Panc1 (cell line): Measurements from ENCODE around the gene NUP37. TPM values are rescaled to one million over a fixed set of nuclear protein-coding genes. Genes with fewer than 3 reads are reported as not detected.

Experiments
- ATAC-seq: fragments of 200-7000 bp; cut with Tn5 transposase; 2 replicates; pipeline ENCODE4 v1.9.1; 2020; ENCODE audit warnings: mild to moderate bottlenecking, moderate library complexity
- BruUV-seq: library from RNA; stranded (reverse); fragments of 400-500 nt; replicated peaks from 2 replicates; lab custom pipeline; 2021; lab: Mats Ljungman, UMichigan
- CTCF ChIA-PET: fragments of 300-600 bp; sonication (Branson Sonifier 250); formaldehyde crosslinking; loops from one replicate; lab custom pipeline; 2022; ENCODE audit warnings: antibody characterized with exemption; lab: Charles Lee
- POLR2A ChIA-PET: fragments of 300-600 bp; sonication (Branson Sonifier 250); formaldehyde crosslinking; loops from one replicate; lab custom pipeline; 2022; ENCODE audit warnings: antibody characterized with exemption; lab: Charles Lee
- DNase-seq: peaks from one replicate; pipeline ENCODE4 v3.0.0-alpha.2; 2010; ENCODE audit warnings: low read depth, low spot score
- H3K27ac ChIP-seq: 2 replicates; pipeline ENCODE4 v1.5.1; 2011; ENCODE audit warnings: mild to moderate bottlenecking, low read length, inconsistent platforms
- H3K27me3 ChIP-seq: fragments of 200-500 bp; sonication (Bioruptor generic); 2 replicates; pipeline ENCODE4 v1.6.0; 2014; ENCODE audit warnings: low read length, inconsistent platforms; ENCODE audit not compliant: control insufficient read depth, insufficient read depth
- H3K36me3 ChIP-seq: fragments of 200-500 bp; sonication (Bioruptor generic); 2 replicates; pipeline ENCODE4 v1.5.1; 2014; ENCODE audit warnings: inconsistent platforms, mild to moderate bottlenecking, low read length, moderate library complexity; ENCODE audit not compliant: control insufficient read depth, insufficient read depth
- H3K4me1 ChIP-seq: 2 replicates; pipeline ENCODE4 v1.5.1; 2011; ENCODE audit warnings: inconsistent platforms, mild to moderate bottlenecking, low read length, moderate library complexity; ENCODE audit not compliant: control insufficient read depth, insufficient read depth
- H3K4me3 ChIP-seq, 2 experiments: 2 replicates each; pipeline ENCODE4 v1.5.1; 2011 to 2012; ENCODE audit warnings: low read depth in 2 of 2, low read length in 2 of 2, mild to moderate bottlenecking in 2 of 2, inconsistent platforms in 1 of 2, moderate library complexity in 1 of 2
- H3K9me3 ChIP-seq: fragments of 200-500 bp; sonication (Bioruptor generic); 2 replicates; pipeline ENCODE4 v1.5.1; 2014; ENCODE audit warnings: low read depth, mild to moderate bottlenecking, inconsistent platforms, low read length, moderate library complexity; ENCODE audit not compliant: control insufficient read depth, insufficient read depth
- CTCF ChIP-seq: fragments of 450-650 bp; IDR thresholded peaks from 2 replicates; pipeline ENCODE4 v1.5.1; 2017; ENCODE audit warnings: mild to moderate bottlenecking
- POLR2AphosphoS5 ChIP-seq: IDR thresholded peaks from 2 replicates; pipeline ENCODE4 v1.6.1; 2012; ENCODE audit warnings: mild to moderate bottlenecking, low read depth, low read length, moderate library complexity
- REST ChIP-seq, 2 experiments: IDR thresholded peaks; 2 replicates each; pipeline ENCODE4 v1.6.1; 2011 to 2012; ENCODE audit warnings: low read depth in 2 of 2, control low read depth in 1 of 2, low read length in 1 of 2, mild to moderate bottlenecking in 1 of 2, moderate library complexity in 1 of 2; ENCODE audit not compliant: insufficient read depth in 1 of 2
- SIN3A ChIP-seq: IDR thresholded peaks from 2 replicates; pipeline ENCODE4 v1.6.1; 2012; ENCODE audit warnings: low read depth, mild to moderate bottlenecking, low read length, moderate library complexity, borderline replicate concordance; ENCODE audit not compliant: insufficient read depth
- TCF7L2 ChIP-seq: IDR thresholded peaks from 2 replicates; pipeline ENCODE4 v1.6.1; 2011; ENCODE audit warnings: mild to moderate bottlenecking, low read depth, low read length, inconsistent platforms
- in situ Hi-C: cut with HindIII; loops from 2 replicates; pipeline ENCODE4 v1.10.0; 2016; ENCODE audit warnings: low sequenced_read_pairs, low pct_unique_long_range_greater_than_20kb
- intact Hi-C: fragments of 100-400 bp; cut with micrococcal nuclease; formaldehyde crosslinking; loops from one replicate; pipeline ENCODE4 v1.10.0; 2022; ENCODE audit not compliant: unreplicated experiment
- total RNA-seq: library from RNA; stranded (reverse); gene quantifications from one replicate; pipeline ENCODE4 v1.2.1, GENCODE V29; 2021; ENCODE audit not compliant: unreplicated experiment

The NUP37 gene
- total RNA-seq, 1 experiment from 2014 or later, result 47.7 TPM

- no TSS peak for BruUV-seq
- ChIA-PET CTCF (no interaction called here), POLR2A (interaction anchor here (0.5 kb wide), 1 partner anchor 716 kb away, joined by 3 read pairs; no protein-coding TSS in a partner anchor)
- Histone ChIP-seq H3K36me3 (no peaks in the 10 kb centered on the region; the same call in 1 of the 2 replicates), H3K27me3 (no peaks in the 10 kb centered on the region), H3K9me3 (no peaks in the 10 kb centered on the region), H3K4me1 (no peaks in the 10 kb centered on the region), H3K27ac (no peak overlapping the region), H3K4me3 (no peak overlapping the region)
- no peak for DNase-seq
- ATAC-seq, result no peak
- TF ChIP-seq POLR2AphosphoS5 (no peak), TCF7L2 (no peak), CTCF (no peak), REST (IDR thresholded peaks at IDR 0.05; ENCODE audit: insufficient read depth in 1 of 2, low read depth in 2 of 2, low read length in 1 of 2) (no peak), SIN3A (no peak)
- in situ Hi-C loops (no loop called here), intact Hi-C loops (no loop called here)
Observed at GRCh38 chr12:102051431-102051965, 68.4 kb downstream of the NUP37 start.

- CTCF ChIA-PET, result no interaction called here
- no peaks in the 10 kb centered on the region for H3K27me3 ChIP-seq
- intact Hi-C loops, result no loop called here
Observed at GRCh38 chr12:102050660-102051430, 69.1 kb downstream of the NUP37 start.

More at GRCh38 chr12:102050660-102051430, 69.1 kb downstream of the NUP37 start:
- POLR2A ChIA-PET, result no interaction called here
- Histone ChIP-seq H3K9me3 (no peaks in the 10 kb centered on the region), H3K4me1 (no peaks in the 10 kb centered on the region), H3K36me3 (no peaks in the 10 kb centered on the region; the same call in 1 of the 2 replicates), H3K27ac (no peak overlapping the region), H3K4me3 (no peak overlapping the region)
- ATAC-seq (no peak), DNase-seq (no peak)
- TF ChIP-seq REST (IDR thresholded peaks at IDR 0.05; ENCODE audit: insufficient read depth in 1 of 2, low read depth in 2 of 2, low read length in 1 of 2), result no peak
- no peak for TF ChIP-seq TCF7L2
- no peak for TF ChIP-seq CTCF
- no peak for TF ChIP-seq SIN3A
- no peak for TF ChIP-seq POLR2AphosphoS5
- in situ Hi-C loops, result no loop called here
- no TSS peak for BruUV-seq
